HTR-8/SVneo (cell line): ENCODE data around the gene ZNF486.
"Not testable (repeated sequence)": the region's sequence is repeated elsewhere in the genome, so short reads cannot be mapped to it uniquely, and the experiment has no call there.

ENCODE experiments used
- DNase-seq: peaks from one replicate; pipeline ENCODE4 v3.0.0; 2011; ENCODE audit warnings: low spot score, mixed read lengths; ENCODE audit not compliant: insufficient read length
- FAIRE-seq: peaks from 2 replicates; lab custom pipeline; 2011; peaks lifted over from hg19 to GRCh38; lab: Jason Lieb, UNC

Gene ZNF486

GRCh38 chr19:20214366-20214765 lies 47.4 kb downstream of the ZNF486 start:
- DNase-seq, FAIRE-seq: not testable (repeated sequence)

- DNase-seq, FAIRE-seq: not testable (repeated sequence)
Observed at GRCh38 chr19:20221605-20222004, 54.6 kb downstream of the ZNF486 start.

- FAIRE-seq (no peak), DNase-seq (no peak)
Observed at GRCh38 chr19:20233105-20233504, 66.1 kb downstream of the ZNF486 start.

- FAIRE-seq = no peak
- no peak for DNase-seq
Observed at GRCh38 chr19:20235156-20235555, 68.1 kb downstream of the ZNF486 start.

- FAIRE-seq = no peak
- DNase-seq = peak; percentile 38
Observed at GRCh38 chr19:20237773-20238623, 71.0 kb downstream of the ZNF486 start.

- no peak for FAIRE-seq
Observed at GRCh38 chr19:20243629-20244028, 76.6 kb downstream of the ZNF486 start.

GRCh38 chr19:20244356-20244755 lies 77.3 kb downstream of the ZNF486 start:
- FAIRE-seq = no peak
- no peak for DNase-seq

More at GRCh38 chr19:20243629-20244028, 76.6 kb downstream of the ZNF486 start:
- DNase-seq = no peak

- no peak for FAIRE-seq
- DNase-seq = no peak
Observed at GRCh38 chr19:20245309-20245708, 78.3 kb downstream of the ZNF486 start.

- FAIRE-seq = no peak
- DNase-seq = peak; percentile 21
Observed at GRCh38 chr19:20247016-20247683, 80.1 kb downstream of the ZNF486 start.

GRCh38 chr19:20248258-20248657 lies 81.2 kb downstream of the ZNF486 start:
- FAIRE-seq, DNase-seq: not testable (repeated sequence)
